ENCODE data around the gene TRIM26.
"Not testable (repeated sequence)": the region's sequence is repeated elsewhere in the genome, so short reads cannot be mapped to it uniquely, and the experiment has no call there.

The TRIM26 gene

GRCh38 chr6:30223339-30223738, 10.1 kb upstream of the TRIM26 start:
- Histone ChIP-seq H3K4me1 (ENCODE audit: control insufficient read depth, insufficient read depth, low read length) (no peaks in the 10 kb centered on the region), H3K9ac (ENCODE audit: low read length) (no peak overlapping the region), H3K27ac (ENCODE audit: low read depth, low read length) (no peak overlapping the region), H3K4me3 (ENCODE audit: low read length) (no peak overlapping the region), H3K27me3 (ENCODE audit: control insufficient read depth, insufficient read depth, low read length) (no peaks in the 10 kb centered on the region), H3K36me3 (ENCODE audit: control insufficient read depth, insufficient read depth, low read length) (no peaks in the 10 kb centered on the region)

GRCh38 chr6:30221956-30222355, 8.8 kb upstream of the TRIM26 start:
- H3K27ac ChIP-seq (ENCODE audit: low read depth, low read length); H3K36me3 ChIP-seq (ENCODE audit: control insufficient read depth, insufficient read depth, low read length); H3K4me3 ChIP-seq (ENCODE audit: low read length); H3K9ac ChIP-seq (ENCODE audit: low read length); H3K27me3 ChIP-seq (ENCODE audit: control insufficient read depth, insufficient read depth, low read length); H3K4me1 ChIP-seq (ENCODE audit: control insufficient read depth, insufficient read depth, low read length): not testable (repeated sequence)

- H3K27me3 ChIP-seq (ENCODE audit: control insufficient read depth, insufficient read depth, low read length): not testable (repeated sequence)
These were observed 8.2 kb upstream of the TRIM26 start for GRCh38 chr6:30221395-30221794.

GRCh38 chr6:30219244-30219643, 6.0 kb upstream of the TRIM26 start:
- Histone ChIP-seq H3K9ac (ENCODE audit: low read length) (no peak overlapping the region), H3K27ac (ENCODE audit: low read depth, low read length) (no peak overlapping the region), H3K4me1 (ENCODE audit: control insufficient read depth, insufficient read depth, low read length) (no peaks in the 10 kb centered on the region)

More at GRCh38 chr6:30221395-30221794, 8.2 kb upstream of the TRIM26 start:
- H3K9ac ChIP-seq (ENCODE audit: low read length); H3K36me3 ChIP-seq (ENCODE audit: control insufficient read depth, insufficient read depth, low read length); H3K4me3 ChIP-seq (ENCODE audit: low read length); H3K4me1 ChIP-seq (ENCODE audit: control insufficient read depth, insufficient read depth, low read length); H3K27ac ChIP-seq (ENCODE audit: low read depth, low read length): not testable (repeated sequence)

GRCh38 chr6:30216096-30216495, 2.9 kb upstream of the TRIM26 start:
- no peak overlapping the region for H3K9ac ChIP-seq (ENCODE audit: low read length)
- no peaks in the 10 kb centered on the region for H3K36me3 ChIP-seq (ENCODE audit: control insufficient read depth, insufficient read depth, low read length)
- peaks cover 8% of the 10 kb centered on the region for H3K4me1 ChIP-seq (ENCODE audit: control insufficient read depth, insufficient read depth, low read length)
- H3K4me3 ChIP-seq (ENCODE audit: low read length): no peak overlapping the region
- no peaks in the 10 kb centered on the region for H3K27me3 ChIP-seq (ENCODE audit: control insufficient read depth, insufficient read depth, low read length)
- no peak overlapping the region for H3K27ac ChIP-seq (ENCODE audit: low read depth, low read length)

More at GRCh38 chr6:30219244-30219643, 6.0 kb upstream of the TRIM26 start:
- Histone ChIP-seq H3K4me3 (ENCODE audit: low read length) (no peak overlapping the region), H3K27me3 (ENCODE audit: control insufficient read depth, insufficient read depth, low read length) (no peaks in the 10 kb centered on the region), H3K36me3 (ENCODE audit: control insufficient read depth, insufficient read depth, low read length) (no peaks in the 10 kb centered on the region)

GRCh38 chr6:30214657-30214982, 1.4 kb upstream of the TRIM26 start:
- no peak overlapping the region for H3K9ac ChIP-seq (ENCODE audit: low read length)
- H3K27me3 ChIP-seq (ENCODE audit: control insufficient read depth, insufficient read depth, low read length): no peaks in the 10 kb centered on the region
- H3K4me1 ChIP-seq (ENCODE audit: control insufficient read depth, insufficient read depth, low read length): peaks cover 8% of the 10 kb centered on the region
- H3K4me3 ChIP-seq (ENCODE audit: low read length): peak overlapping the region; percentile 92
- H3K36me3 ChIP-seq (ENCODE audit: control insufficient read depth, insufficient read depth, low read length): no peaks in the 10 kb centered on the region
- no peak overlapping the region for H3K27ac ChIP-seq (ENCODE audit: low read depth, low read length)

- Histone ChIP-seq H3K4me3 (ENCODE audit: low read length) (peak overlapping the region; percentile 92), H3K36me3 (ENCODE audit: control insufficient read depth, insufficient read depth, low read length) (no peaks in the 10 kb centered on the region), H3K4me1 (ENCODE audit: control insufficient read depth, insufficient read depth, low read length) (peaks cover 8% of the 10 kb centered on the region), H3K9ac (ENCODE audit: low read length) (peak overlapping the region; percentile 99), H3K27ac (ENCODE audit: low read depth, low read length) (peak overlapping the region; percentile 98), H3K27me3 (ENCODE audit: control insufficient read depth, insufficient read depth, low read length) (no peaks in the 10 kb centered on the region)
These were observed 901 bp upstream of the TRIM26 start for GRCh38 chr6:30213957-30214656.

- no peaks in the 10 kb centered on the region for H3K36me3 ChIP-seq (ENCODE audit: control insufficient read depth, insufficient read depth, low read length)
- H3K4me3 ChIP-seq (ENCODE audit: low read length): peak overlapping the region; percentile 92
- H3K4me1 ChIP-seq (ENCODE audit: control insufficient read depth, insufficient read depth, low read length): peaks cover 8% of the 10 kb centered on the region
- H3K27me3 ChIP-seq (ENCODE audit: control insufficient read depth, insufficient read depth, low read length): no peaks in the 10 kb centered on the region
- H3K27ac ChIP-seq (ENCODE audit: low read depth, low read length): peak overlapping the region; percentile 98
- H3K9ac ChIP-seq (ENCODE audit: low read length): peak overlapping the region; percentile 99
These were observed 406 bp upstream of the TRIM26 start for GRCh38 chr6:30213667-30213956.

GRCh38 chr6:30211899-30212298, 1.3 kb downstream of the TRIM26 start:
- no peaks in the 10 kb centered on the region for H3K27me3 ChIP-seq (ENCODE audit: control insufficient read depth, insufficient read depth, low read length)
- no peak overlapping the region for H3K9ac ChIP-seq (ENCODE audit: low read length)

GRCh38 chr6:30211306-30211705, 1.9 kb downstream of the TRIM26 start:
- Histone ChIP-seq H3K4me1 (ENCODE audit: control insufficient read depth, insufficient read depth, low read length) (peaks cover 14% of the 10 kb centered on the region), H3K36me3 (ENCODE audit: control insufficient read depth, insufficient read depth, low read length) (no peaks in the 10 kb centered on the region), H3K27ac (ENCODE audit: low read depth, low read length) (no peak overlapping the region), H3K27me3 (ENCODE audit: control insufficient read depth, insufficient read depth, low read length) (no peaks in the 10 kb centered on the region), H3K4me3 (ENCODE audit: low read length) (no peak overlapping the region), H3K9ac (ENCODE audit: low read length) (no peak overlapping the region)

More at GRCh38 chr6:30211899-30212298, 1.3 kb downstream of the TRIM26 start:
- peak overlapping the region; percentile 73 for H3K4me3 ChIP-seq (ENCODE audit: low read length)
- no peaks in the 10 kb centered on the region for H3K36me3 ChIP-seq (ENCODE audit: control insufficient read depth, insufficient read depth, low read length)
- peaks cover 13% of the 10 kb centered on the region for H3K4me1 ChIP-seq (ENCODE audit: control insufficient read depth, insufficient read depth, low read length)
- H3K27ac ChIP-seq (ENCODE audit: low read depth, low read length): no peak overlapping the region

GRCh38 chr6:30207619-30208295, 5.4 kb downstream of the TRIM26 start:
- Histone ChIP-seq H3K27me3 (ENCODE audit: control insufficient read depth, insufficient read depth, low read length) (no peaks in the 10 kb centered on the region), H3K27ac (ENCODE audit: low read depth, low read length) (no peak overlapping the region), H3K4me1 (ENCODE audit: control insufficient read depth, insufficient read depth, low read length) (peaks cover 14% of the 10 kb centered on the region), H3K36me3 (ENCODE audit: control insufficient read depth, insufficient read depth, low read length) (no peaks in the 10 kb centered on the region), H3K9ac (ENCODE audit: low read length) (no peak overlapping the region), H3K4me3 (ENCODE audit: low read length) (no peak overlapping the region)

GRCh38 chr6:30206799-30207618, 6.2 kb downstream of the TRIM26 start:
- Histone ChIP-seq H3K4me1 (ENCODE audit: control insufficient read depth, insufficient read depth, low read length) (peaks cover 11% of the 10 kb centered on the region), H3K9ac (ENCODE audit: low read length) (no peak overlapping the region), H3K4me3 (ENCODE audit: low read length) (peak overlapping the region; percentile 7), H3K36me3 (ENCODE audit: control insufficient read depth, insufficient read depth, low read length) (no peaks in the 10 kb centered on the region), H3K27ac (ENCODE audit: low read depth, low read length) (no peak overlapping the region), H3K27me3 (ENCODE audit: control insufficient read depth, insufficient read depth, low read length) (no peaks in the 10 kb centered on the region)

Measured in rectal smooth muscle tissue (tissue), 1 donor.